Activated naive CD8-positive, alpha-beta T cell treated with anti-CD3 and anti-CD28 coated beads, Interleukin-2, amount 10 ng/mL, durations not matched to agents 7 days and 5 days (primary cell): Measurements from ENCODE around the gene IGF2BP2. TPM values are rescaled to one million over a fixed set of nuclear protein-coding genes. Genes with fewer than 3 reads are reported as not detected.

Experiments used
- ATAC-seq: fragments of 150-1000 bp; cut with Tn5 transposase; one replicate; pipeline ENCODE4 v1.10.0; 2021; ENCODE audit warnings: low read depth, moderate library complexity
- POLR2A ChIA-PET: fragments of 350-600 bp; sonication (Branson Sonifier 250); formaldehyde crosslinking; loops from one replicate; lab custom pipeline; 2021; ENCODE audit warnings: antibody characterized with exemption; lab: Charles Lee
- DNase-seq: peaks from one replicate; pipeline ENCODE4 v3.0.0; 2021
- H3K27ac Mint-ChIP-seq: one replicate; pipeline ENCODE4 v1.8.0; 2022; ENCODE audit warnings: mild to moderate bottlenecking, mixed read lengths
- H3K27me3 Mint-ChIP-seq: one replicate; pipeline ENCODE4 v1.8.0; 2022; ENCODE audit warnings: mild to moderate bottlenecking, moderate library complexity, mixed read lengths
- H3K36me3 Mint-ChIP-seq: one replicate; pipeline ENCODE4 v1.8.0; 2021; ENCODE audit warnings: mild to moderate bottlenecking, mixed read lengths
- H3K4me1 Mint-ChIP-seq: one replicate; pipeline ENCODE4 v1.8.0; 2021; ENCODE audit warnings: mixed read lengths
- H3K4me3 Mint-ChIP-seq: one replicate; pipeline ENCODE4 v1.8.0; 2022; ENCODE audit warnings: mild to moderate bottlenecking, moderate library complexity, mixed read lengths
- H3K9me3 Mint-ChIP-seq: one replicate; pipeline ENCODE4 v1.8.0; 2021; ENCODE audit warnings: mixed read lengths
- total RNA-seq, 2 experiments: library from RNA; stranded (reverse); gene quantifications; one replicate each; pipeline ENCODE4 v1.2.3, GENCODE V29; 2021

IGF2BP2 gene
- total RNA-seq, 2 experiments from 2014 or later, result 0.11 to 1.2 TPM

DNA sequence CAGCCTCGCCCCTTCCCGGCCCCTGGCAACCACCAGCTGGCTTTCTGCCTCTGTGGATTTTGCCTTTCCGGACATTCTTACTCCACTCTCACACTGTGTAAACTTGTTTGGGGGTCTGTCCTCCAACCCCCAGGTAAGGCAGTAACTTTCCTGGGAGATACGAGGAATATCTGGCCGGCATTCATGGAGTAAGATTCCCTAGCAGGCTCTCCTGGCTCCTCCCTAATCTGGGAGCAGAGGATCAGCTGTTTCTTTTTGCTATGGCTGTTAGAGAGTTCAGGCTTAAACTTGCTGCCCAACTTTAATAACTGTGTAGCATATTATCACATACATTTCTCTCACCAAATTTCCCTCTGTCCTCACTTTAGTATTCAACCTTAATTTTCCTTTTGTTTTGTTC lies 64.3 kb downstream of the IGF2BP2 start:
- Mint-ChIP-seq H3K4me1 (peaks cover 2% of the 10 kb centered on the region), H3K27ac (no peak overlapping the region), H3K36me3 (peaks cover 2% of the 10 kb centered on the region), H3K4me3 (no peak overlapping the region), H3K27me3 (peaks cover 52% of the 10 kb centered on the region), H3K9me3 (peaks cover 4% of the 10 kb centered on the region)
- POLR2A ChIA-PET, result no interaction called here
- DNase-seq (no peak), ATAC-seq (no peak)

- peaks cover 47% of the 10 kb centered on the region for H3K27me3 Mint-ChIP-seq
- no peak overlapping the region for H3K27ac Mint-ChIP-seq
- H3K9me3 Mint-ChIP-seq, result peaks cover 4% of the 10 kb centered on the region
- peaks cover 2% of the 10 kb centered on the region for H3K36me3 Mint-ChIP-seq
- DNase-seq (no peak), ATAC-seq (no peak)
- no peak overlapping the region for H3K4me3 Mint-ChIP-seq
- H3K4me1 Mint-ChIP-seq, result peaks cover 2% of the 10 kb centered on the region
- POLR2A ChIA-PET, result no interaction called here
These were observed 64.8 kb downstream of the IGF2BP2 start for GRCh38 chr3:185760088-185760487.

- ATAC-seq (no peak), DNase-seq (no peak)
- POLR2A ChIA-PET, result no interaction called here
- H3K36me3 Mint-ChIP-seq, result peaks cover 2% of the 10 kb centered on the region
- no peak overlapping the region for H3K4me3 Mint-ChIP-seq
- peaks cover 2% of the 10 kb centered on the region for H3K4me1 Mint-ChIP-seq
- H3K9me3 Mint-ChIP-seq, result peaks cover 5% of the 10 kb centered on the region
- H3K27ac Mint-ChIP-seq, result no peak overlapping the region
- peaks cover 42% of the 10 kb centered on the region for H3K27me3 Mint-ChIP-seq
These were observed 65.3 kb downstream of the IGF2BP2 start for GRCh38 chr3:185759512-185759911.

GRCh38 chr3:185758912-185759311 lies 65.9 kb downstream of the IGF2BP2 start:
- Mint-ChIP-seq H3K9me3 (peaks cover 8% of the 10 kb centered on the region), H3K36me3 (peaks cover 2% of the 10 kb centered on the region), H3K27ac (no peak overlapping the region), H3K4me1 (peaks cover 2% of the 10 kb centered on the region), H3K27me3 (peaks cover 38% of the 10 kb centered on the region), H3K4me3 (no peak overlapping the region)
- ATAC-seq (no peak), DNase-seq (no peak)
- POLR2A ChIA-PET, result no interaction called here

DNA sequence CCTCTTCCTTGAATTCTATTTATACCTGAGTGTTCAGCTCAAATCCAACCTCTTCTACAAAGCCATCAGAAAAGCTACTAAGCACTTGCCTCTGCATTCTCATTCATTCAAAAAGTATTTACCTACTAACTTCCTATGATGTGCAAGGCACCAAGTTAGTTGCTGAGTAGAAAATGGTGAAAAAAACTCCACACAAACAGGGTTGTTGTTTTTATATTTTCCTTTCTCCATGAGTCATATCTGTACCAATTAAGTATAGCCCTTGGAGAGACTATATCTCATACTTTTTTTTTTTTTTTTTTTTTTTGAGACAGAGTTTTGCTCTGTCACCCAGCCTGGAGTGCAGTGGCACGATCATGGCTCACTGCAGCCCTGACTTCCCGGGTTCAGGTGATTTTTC lies 67.7 kb downstream of the IGF2BP2 start:
- Mint-ChIP-seq H3K4me1 (no peaks in the 10 kb centered on the region), H3K9me3 (peaks cover 8% of the 10 kb centered on the region), H3K27me3 (peaks cover 21% of the 10 kb centered on the region), H3K4me3 (no peak overlapping the region), H3K27ac (no peak overlapping the region), H3K36me3 (peaks cover 2% of the 10 kb centered on the region)
- POLR2A ChIA-PET, result no interaction called here
- ATAC-seq (no peak), DNase-seq (no peak)

- POLR2A ChIA-PET, result no interaction called here
- Mint-ChIP-seq H3K36me3 (peaks cover 2% of the 10 kb centered on the region), H3K4me3 (no peak overlapping the region), H3K27ac (no peak overlapping the region), H3K9me3 (peaks cover 8% of the 10 kb centered on the region), H3K4me1 (no peaks in the 10 kb centered on the region), H3K27me3 (peaks cover 18% of the 10 kb centered on the region)
- ATAC-seq (no peak), DNase-seq (no peak)
These were observed 68.4 kb downstream of the IGF2BP2 start for GRCh38 chr3:185756477-185756876.

DNA sequence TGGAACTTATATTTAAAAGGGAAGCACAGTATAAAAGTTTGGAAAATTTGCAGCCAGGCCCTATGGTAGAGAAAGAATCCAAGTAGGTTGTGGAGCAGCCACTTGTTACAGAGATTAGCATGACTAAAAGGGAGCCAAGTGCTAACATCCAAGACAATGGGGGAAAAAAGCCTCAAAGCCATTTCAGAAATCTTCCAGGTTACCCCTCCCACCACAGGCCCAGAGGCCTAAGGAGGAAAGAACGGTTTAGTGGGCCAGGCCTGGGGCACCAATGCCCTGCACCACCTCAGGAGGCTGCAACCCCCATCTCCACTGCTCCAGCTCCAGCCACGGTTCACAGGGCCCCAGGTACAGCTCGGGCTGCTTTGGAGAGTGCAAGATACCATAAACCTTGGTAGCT lies 69.9 kb downstream of the IGF2BP2 start:
- POLR2A ChIA-PET, result no interaction called here
- H3K36me3 Mint-ChIP-seq, result peaks cover 2% of the 10 kb centered on the region
- peaks cover 8% of the 10 kb centered on the region for H3K9me3 Mint-ChIP-seq
- ATAC-seq (no peak), DNase-seq (no peak)
- H3K4me1 Mint-ChIP-seq, result no peaks in the 10 kb centered on the region
- H3K4me3 Mint-ChIP-seq, result no peak overlapping the region
- peaks cover 8% of the 10 kb centered on the region for H3K27me3 Mint-ChIP-seq
- H3K27ac Mint-ChIP-seq, result no peak overlapping the region

DNA sequence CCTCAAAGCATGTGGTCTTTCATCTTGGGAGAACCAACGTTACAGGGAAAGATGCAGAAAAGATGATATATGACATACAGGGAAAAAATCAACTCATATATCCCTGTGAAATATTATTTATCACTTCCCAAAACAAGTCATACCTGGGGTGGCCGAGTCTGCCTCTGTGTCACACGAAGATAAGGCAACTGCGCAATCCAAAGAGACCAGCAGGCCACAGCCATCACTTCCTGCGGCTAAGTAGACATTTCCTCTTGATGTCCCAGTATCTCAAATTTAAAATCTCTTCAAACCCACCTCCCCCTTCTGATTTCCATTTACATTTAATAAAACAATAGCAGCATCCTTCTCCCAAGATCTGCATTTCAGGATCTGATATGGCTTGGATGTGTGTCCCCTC lies 71.5 kb downstream of the IGF2BP2 start:
- Mint-ChIP-seq H3K9me3 (peaks cover 8% of the 10 kb centered on the region), H3K4me3 (no peak overlapping the region), H3K27ac (no peak overlapping the region), H3K27me3 (peaks cover 3% of the 10 kb centered on the region), H3K4me1 (no peaks in the 10 kb centered on the region), H3K36me3 (peaks cover 2% of the 10 kb centered on the region)
- ATAC-seq (no peak), DNase-seq (no peak)
- POLR2A ChIA-PET, result no interaction called here

DNA sequence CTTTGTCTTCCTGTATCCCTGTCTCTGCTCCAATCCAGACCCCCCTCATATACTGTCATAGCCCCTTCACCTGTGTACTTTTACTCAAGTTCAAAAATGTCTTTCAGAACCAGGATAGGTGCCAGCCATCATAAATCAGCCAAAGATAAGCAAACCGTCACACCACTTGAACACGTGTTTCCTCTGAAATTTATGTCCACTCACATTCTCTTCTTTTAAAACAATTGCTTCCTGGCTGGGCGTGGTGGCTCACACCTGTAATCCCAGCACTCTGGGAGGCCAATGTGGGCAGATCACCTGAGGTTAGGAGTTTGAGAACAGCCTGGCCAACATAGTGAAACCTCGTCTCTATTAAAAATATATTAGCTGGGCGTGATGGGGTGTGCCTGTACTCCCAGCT lies 74.1 kb downstream of the IGF2BP2 start:
- Mint-ChIP-seq H3K4me3 (no peak overlapping the region), H3K36me3 (no peaks in the 10 kb centered on the region), H3K9me3 (peaks cover 3% of the 10 kb centered on the region), H3K27me3 (peaks cover 12% of the 10 kb centered on the region), H3K4me1 (peaks cover 4% of the 10 kb centered on the region), H3K27ac (no peak overlapping the region)
- POLR2A ChIA-PET, result no interaction called here
- ATAC-seq (no peak), DNase-seq (no peak)

- no peak overlapping the region for H3K4me3 Mint-ChIP-seq
- peaks cover 15% of the 10 kb centered on the region for H3K27me3 Mint-ChIP-seq
- ATAC-seq, result no peak
- no peaks in the 10 kb centered on the region for H3K36me3 Mint-ChIP-seq
- H3K4me1 Mint-ChIP-seq, result peaks cover 8% of the 10 kb centered on the region
- POLR2A ChIA-PET, result no interaction called here
- H3K9me3 Mint-ChIP-seq, result peaks cover 3% of the 10 kb centered on the region
- DNase-seq, result no peak
- no peak overlapping the region for H3K27ac Mint-ChIP-seq
These were observed 74.8 kb downstream of the IGF2BP2 start for GRCh38 chr3:185750015-185750414.

DNA sequence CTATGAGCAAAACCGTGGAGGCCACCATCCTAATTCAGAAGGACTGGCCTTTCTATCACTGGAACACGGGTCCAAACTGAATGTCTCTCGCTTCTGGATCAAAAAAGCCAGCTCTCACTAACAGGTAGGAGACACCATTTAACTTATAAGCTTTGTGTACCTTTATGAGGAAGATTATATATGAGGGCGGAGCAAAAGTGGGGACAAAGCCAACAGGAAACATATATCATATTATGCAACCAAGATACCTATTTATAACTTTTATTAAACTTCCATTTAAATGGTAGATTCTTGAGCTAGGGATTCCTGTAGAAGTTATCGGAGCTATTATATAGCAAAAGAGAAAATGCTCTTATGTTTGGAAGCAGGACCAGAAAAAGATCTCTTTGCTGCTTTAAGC lies 78.4 kb downstream of the IGF2BP2 start:
- Mint-ChIP-seq H3K36me3 (no peaks in the 10 kb centered on the region), H3K27ac (peak overlapping the region; percentile 54), H3K27me3 (peaks cover 17% of the 10 kb centered on the region), H3K4me1 (peaks cover 8% of the 10 kb centered on the region), H3K4me3 (no peak overlapping the region), H3K9me3 (no peaks in the 10 kb centered on the region)
- DNase-seq (no peak), ATAC-seq (no peak)
- POLR2A ChIA-PET, result no interaction called here

DNA sequence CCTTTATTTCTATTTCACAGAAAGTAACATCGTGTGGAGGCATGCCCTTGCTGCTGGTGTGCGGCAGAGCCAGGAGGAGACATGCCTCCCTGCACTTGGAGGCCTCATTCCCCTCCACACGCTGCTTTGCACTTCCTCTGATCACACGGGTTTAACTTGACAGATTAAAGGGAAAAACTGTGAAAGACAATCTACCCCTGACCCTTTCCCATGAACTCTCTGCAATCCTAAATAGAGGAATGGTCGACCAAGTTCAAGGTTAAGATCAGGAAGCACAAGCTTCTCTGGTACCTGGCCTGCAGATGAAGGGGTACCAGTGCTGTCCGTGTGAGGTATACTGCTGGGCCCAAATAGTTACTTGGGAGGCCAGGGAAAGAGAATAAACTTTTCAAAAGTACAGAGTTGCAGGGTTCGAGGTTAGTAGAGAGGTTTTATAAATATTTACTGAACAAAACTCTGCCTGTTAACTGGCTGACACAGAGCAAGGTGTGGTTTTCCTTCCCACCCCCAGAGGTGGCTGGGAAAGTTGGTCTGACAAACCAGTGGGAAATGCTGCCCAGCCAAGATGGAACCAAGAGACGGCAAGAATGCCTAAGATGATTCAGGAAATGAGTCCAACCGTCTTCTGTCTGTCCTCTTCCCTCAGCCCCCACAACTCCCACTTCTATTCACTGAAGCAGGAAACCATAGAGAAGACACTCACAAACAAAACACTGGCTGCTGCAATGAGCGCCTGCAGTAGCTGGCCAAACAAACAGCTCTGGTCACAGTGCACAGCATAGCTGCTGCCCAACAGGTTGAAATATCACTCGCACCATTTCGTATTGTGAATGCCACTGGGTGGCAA lies 79.6 kb downstream of the IGF2BP2 start:
- ATAC-seq, result no peak
- Mint-ChIP-seq H3K4me1 (peaks cover 8% of the 10 kb centered on the region), H3K4me3 (no peak overlapping the region), H3K27me3 (peaks cover 19% of the 10 kb centered on the region), H3K36me3 (no peaks in the 10 kb centered on the region), H3K27ac (no peak overlapping the region), H3K9me3 (no peaks in the 10 kb centered on the region)
- no peak for DNase-seq
- POLR2A ChIA-PET, result no interaction called here

DNA sequence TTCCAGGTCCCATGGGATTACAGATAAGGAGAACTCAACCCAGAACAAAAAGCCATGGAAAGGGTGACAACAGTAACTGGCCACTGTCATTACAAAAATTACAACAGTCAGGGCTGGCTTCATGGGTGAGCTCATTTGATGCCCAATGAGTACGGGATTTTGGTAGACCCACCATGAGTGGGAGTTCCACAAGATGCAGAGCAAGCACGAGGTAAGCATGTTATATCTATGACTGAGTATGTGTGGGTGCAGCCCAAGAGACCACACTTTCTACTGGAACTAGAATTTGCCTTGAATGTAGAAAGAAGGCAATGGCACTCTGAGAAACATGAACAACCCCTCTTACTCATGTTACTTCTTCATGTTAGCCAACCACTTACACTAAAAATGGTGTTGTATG lies 83.3 kb downstream of the IGF2BP2 start:
- Mint-ChIP-seq H3K27me3 (peaks cover 21% of the 10 kb centered on the region), H3K9me3 (no peaks in the 10 kb centered on the region), H3K4me1 (peaks cover 8% of the 10 kb centered on the region), H3K36me3 (no peaks in the 10 kb centered on the region), H3K4me3 (no peak overlapping the region), H3K27ac (no peak overlapping the region)
- POLR2A ChIA-PET, result no interaction called here
- no peak for ATAC-seq
- no peak for DNase-seq

DNA sequence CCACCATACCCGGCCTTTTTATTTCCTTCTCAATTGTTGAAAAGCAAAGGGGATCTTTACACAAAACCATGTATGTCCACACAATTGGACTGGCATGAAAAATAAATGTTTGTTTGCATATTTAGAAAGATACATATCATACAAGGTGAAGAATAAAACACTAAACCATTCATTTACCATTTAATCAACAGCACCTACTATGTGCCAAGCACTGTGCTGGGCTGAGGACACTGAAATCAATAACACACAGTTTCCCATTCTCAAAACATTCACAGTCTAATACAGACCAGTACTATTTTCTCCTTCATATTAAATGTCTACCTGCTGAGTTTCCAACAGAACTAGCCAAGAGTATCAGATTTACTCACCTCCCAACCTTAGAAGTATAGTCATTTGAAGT lies 84.7 kb downstream of the IGF2BP2 start:
- POLR2A ChIA-PET, result interaction anchor here (0.6 kb wide), 1 partner anchor 513 kb away, joined by 4 read pairs; no protein-coding TSS in a partner anchor
- DNase-seq, result no peak
- H3K4me1 Mint-ChIP-seq, result no peaks in the 10 kb centered on the region
- H3K27me3 Mint-ChIP-seq, result peaks cover 14% of the 10 kb centered on the region
- no peaks in the 10 kb centered on the region for H3K36me3 Mint-ChIP-seq
- H3K9me3 Mint-ChIP-seq, result no peaks in the 10 kb centered on the region
- no peak for ATAC-seq
- no peak overlapping the region for H3K27ac Mint-ChIP-seq
- H3K4me3 Mint-ChIP-seq, result no peak overlapping the region
